Activated T-helper 1 cell treated with Interleukin-2 at 50 U/mL for 16 hours (primary cell): ENCODE results near the gene PRM1.
"Not testable (repeated sequence)": the region's sequence is repeated elsewhere in the genome, so short reads cannot be mapped to it uniquely, and the experiment has no call there.

Source experiments
- DNase-seq: peaks from one replicate; pipeline ENCODE4 v3.0.0-alpha.2; 2020; ENCODE audit warnings: low read depth

The PRM1 gene

GRCh38 chr16:11313493-11314308 is 32.6 kb upstream of the PRM1 start:
- no peak for DNase-seq

- DNase-seq: no peak
Measured at GRCh38 chr16:11312718-11313492, 31.8 kb upstream of the PRM1 start.

- no peak for DNase-seq
Measured at GRCh38 chr16:11310997-11311561, 29.9 kb upstream of the PRM1 start.

- no peak for DNase-seq
Measured at GRCh38 chr16:11310634-11310977, 29.5 kb upstream of the PRM1 start.

- DNase-seq: no peak
Measured at GRCh38 chr16:11309895-11310633, 28.9 kb upstream of the PRM1 start.

DNA sequence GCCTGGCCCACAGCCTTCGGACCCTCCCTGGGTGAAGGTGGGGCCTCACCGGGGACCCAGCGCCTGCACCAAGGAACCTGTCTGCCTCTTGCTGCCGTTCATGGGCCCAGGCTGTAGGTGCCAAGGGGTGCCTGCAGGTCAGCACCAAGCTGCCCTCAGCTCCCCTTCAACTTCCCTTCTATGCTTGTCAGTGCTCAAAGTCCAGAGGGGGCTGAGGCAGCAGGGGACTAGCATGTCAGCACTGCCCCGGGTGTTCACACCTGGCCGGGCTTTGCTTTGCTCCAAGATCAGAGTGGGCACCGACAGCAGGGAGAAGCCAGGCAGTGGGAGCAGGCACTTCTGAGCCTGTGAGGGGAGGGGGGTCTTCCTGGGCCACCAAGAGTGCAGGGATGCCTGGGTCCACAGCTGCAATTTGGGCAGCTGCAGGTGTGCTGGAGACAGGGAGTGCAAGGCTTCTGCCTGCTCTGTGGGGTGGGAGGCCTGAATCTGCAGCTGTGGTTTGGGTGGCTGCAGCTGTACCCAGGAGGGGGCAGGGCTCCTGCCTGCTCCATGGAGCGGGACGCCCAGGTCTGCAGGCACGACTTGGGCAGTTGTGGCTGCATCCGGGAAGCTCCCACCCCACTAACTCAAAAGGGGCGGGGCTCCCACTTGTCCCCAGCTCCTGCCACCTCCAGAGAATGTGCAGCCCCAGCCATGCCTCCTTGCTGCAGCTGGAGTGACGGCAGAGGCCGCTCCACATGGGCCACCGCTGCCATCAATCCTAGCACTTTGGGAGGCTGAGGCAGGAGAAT is 27.6 kb upstream of the PRM1 start:
- no peak for DNase-seq

GRCh38 chr16:11307639-11308492 is 26.7 kb upstream of the PRM1 start:
- no peak for DNase-seq

- DNase-seq: no peak
Measured at GRCh38 chr16:11306997-11307638, 26.0 kb upstream of the PRM1 start.

DNA sequence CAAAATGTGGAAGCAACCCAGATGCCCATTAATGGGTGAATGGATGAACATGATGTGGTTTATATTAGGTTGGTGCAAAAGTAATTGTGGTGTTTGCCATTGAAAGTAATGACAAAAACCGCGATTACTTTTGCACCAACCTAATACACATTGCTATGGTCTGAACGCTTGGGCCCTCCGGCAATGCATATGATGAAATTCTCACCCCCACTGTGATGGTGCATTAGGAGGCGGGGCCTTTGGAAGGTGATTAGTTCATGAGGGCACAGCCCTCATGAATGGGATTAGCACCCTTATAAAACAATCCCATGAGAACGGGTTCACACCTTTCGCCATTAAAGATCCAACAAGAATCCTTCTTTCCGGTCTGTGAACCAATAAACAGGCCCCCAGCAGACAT is 25.3 kb upstream of the PRM1 start:
- no peak for DNase-seq

DNA sequence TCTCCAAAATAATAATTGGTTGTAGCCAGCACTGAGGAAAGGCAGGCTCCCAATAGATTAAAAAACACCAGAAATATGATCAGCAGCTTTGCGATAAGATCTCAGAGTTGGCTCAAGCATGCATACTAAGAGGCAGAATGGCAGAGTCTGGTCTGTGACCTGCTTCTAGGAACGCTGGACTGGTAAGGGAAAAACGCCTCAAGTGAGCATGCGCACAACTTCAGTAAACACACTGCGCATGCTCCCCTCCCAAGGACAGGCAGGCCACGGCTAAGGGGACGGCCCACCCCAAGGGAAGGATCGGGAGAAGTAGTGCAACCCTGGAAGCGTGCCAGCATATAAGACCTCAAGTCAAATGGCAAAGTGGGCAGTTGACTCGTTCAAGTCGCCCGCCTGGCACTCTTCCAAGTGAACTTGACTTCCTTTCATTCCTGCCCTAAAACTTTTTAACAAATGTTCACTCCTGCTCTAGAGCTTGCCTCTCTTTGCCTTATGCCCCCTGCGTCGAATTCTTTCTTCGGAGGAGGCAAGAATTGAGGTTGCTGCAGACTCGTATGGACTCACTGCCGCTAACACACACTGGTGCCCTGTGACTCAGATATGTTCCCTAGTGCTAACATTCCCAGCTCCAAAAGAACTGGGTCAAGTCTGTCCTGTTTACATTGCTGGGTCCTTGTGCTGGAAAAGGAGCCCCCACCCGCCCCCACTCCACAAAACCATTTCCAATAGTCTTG is 22.4 kb upstream of the PRM1 start:
- no peak for DNase-seq

DNA sequence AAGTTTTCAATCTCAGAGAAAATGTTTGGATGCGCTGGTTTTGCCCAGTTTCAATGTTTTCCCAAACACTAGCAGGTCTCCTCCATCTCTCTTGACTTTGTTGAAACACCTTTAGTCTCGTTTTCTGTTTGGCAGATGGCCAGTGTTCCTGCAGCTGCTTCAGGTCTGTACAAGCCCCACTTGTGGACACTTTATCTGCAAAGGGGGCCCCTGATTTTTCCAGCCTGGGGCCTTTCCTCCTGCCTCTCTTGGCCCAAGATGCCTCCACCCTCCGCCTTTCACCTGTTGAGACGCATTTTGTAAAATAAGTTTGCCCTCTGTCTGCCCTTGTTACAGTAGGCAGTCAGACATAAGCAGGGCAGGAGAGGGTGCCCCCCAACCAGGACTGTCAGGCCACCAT is 21.8 kb upstream of the PRM1 start:
- no peak for DNase-seq

DNA sequence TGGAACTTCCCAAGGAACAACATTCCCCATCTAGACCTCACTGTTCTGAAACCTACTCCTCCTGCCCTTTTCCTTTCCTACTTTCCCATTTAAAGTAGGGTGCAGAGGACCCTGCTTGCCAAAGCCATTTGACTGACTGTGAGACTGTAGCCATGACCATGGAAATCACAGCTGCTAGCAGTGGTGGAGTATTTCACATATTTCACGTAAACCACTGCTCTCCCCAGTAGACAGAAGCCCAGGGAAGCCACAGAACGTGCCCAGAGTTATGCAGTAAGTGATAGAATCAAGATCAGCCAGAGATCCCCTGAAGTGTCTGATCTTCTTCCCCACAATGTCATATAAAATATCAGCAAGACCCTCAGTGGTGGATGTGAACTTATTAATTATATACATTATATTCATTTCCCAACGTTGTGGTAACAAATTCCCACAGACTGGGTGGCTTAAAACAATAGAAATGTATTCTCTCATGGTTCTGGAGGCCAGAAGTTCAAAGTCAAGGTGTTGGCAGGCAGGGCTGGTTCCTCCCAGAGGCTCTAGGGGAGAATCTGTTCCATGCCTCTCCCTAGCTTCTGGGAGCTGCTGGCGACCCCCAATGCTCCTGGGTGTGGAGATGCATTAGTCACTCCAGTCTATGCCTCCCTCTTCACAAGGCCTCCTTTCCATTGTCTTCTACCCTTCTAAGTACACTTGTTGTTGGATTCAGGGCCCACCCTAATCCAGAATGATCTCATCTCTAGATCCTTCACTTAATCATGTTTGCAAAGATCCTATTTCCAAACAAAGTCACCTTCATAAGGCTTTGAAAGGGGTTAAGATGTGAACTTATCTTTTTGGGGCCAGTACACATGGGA is 20.7 kb upstream of the PRM1 start:
- no peak for DNase-seq

DNA sequence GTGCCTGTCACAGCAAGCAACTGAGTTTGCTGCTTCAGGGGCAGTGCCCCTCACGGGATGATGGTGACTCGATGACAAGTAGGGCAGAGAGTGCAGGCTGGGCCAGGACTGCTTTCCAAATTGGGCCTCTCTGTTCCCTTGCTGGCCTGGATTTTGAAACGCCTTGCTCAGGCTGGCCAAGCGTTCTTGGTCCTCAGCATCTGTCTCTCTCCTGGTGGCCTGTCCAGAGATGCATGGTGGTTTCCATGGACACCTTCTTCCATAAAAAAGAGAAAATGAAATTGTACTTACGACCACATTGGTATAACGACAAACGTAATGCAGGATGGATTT is 19.4 kb upstream of the PRM1 start:
- no peak for DNase-seq

- DNase-seq: no peak
Measured at GRCh38 chr16:11299865-11300559, 18.9 kb upstream of the PRM1 start.

DNA sequence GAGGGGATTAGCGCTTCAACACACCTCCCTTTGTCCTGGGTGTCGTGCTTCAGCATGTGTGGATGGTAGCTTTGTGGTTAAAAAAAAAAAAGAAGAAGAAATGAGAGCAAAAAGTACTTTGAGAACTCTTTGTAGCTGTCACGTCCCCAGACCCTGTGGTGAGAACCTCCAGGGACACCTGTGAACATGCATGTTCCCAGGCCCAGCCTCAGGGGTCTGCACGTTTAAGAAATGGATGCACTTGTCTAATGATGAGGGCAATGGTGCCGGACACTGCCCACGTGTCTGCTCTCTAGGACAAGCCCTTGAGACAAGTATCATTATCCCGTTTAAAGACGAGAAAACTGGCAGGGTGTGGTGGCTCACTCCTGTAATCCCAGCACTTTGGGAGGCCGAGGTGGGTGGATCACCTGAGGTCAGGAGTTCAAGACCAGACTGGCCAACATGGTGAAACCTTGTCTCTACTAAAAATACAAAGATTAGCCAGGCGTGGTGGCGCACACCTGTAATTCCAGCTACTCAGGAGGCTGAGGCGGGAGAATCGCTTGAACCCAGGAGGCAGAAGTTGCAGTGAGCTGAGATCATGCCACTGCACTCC is 17.9 kb upstream of the PRM1 start:
- not testable (repeated sequence) for DNase-seq

DNA sequence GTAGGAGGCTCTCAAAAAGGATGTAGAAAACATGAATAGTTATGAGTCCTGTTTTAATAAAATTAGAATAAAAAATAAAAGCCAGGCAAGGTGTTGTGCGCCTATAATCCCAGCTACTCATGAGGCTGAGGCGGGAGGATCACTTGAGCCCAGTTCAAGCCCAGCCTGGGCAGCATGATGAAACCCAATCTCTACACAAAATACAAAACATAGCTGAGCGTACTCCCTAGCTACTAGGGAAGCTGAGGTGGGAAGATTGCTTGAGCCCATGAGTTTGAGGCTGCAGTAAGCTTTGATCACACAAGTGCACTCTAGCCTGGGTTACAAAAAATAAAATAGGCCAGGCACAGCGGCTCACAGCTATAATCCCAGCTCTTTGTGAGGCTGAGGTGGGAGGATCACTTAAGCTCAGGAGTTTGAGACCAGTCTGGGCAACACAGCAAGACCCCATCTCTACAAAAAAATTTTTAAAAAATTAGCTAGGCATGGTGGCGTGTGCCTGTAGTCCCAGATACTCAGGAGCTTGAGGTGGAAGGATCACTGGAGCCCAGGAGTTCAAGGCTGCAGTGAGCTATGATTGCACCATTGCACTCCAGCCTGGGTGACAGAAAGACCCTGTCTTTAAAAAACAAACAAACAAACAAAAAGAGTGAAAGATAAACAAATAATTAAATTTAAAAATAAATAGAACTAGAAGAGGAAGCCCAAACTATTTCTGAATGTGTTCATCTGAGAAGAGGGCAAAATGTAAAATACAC is 17.2 kb upstream of the PRM1 start:
- no peak for DNase-seq
